NB4 (cell line): ENCODE measurements around the gene GABRB1.

Experiments
- CTCF ChIP-seq: IDR thresholded peaks from one replicate; pipeline ENCODE4 v1.5.1; 2012; ENCODE audit warnings: low read depth, low read length
- MAX ChIP-seq: IDR thresholded peaks from 2 replicates; pipeline ENCODE4 v1.6.1; 2011; ENCODE audit warnings: low read depth, low read length
- POLR2A ChIP-seq: IDR thresholded peaks from 2 replicates; pipeline ENCODE4 v1.6.1; 2011; ENCODE audit warnings: mild to moderate bottlenecking; ENCODE audit not compliant: insufficient read length; ENCODE audit errors: extremely low read depth

- TF ChIP-seq CTCF (no peak), POLR2A (no peak), MAX (no peak)
Observed at GRCh38 chr4:47075262-47075661, 43.9 kb downstream of the GABRB1 start.
